Measurements from ENCODE around the gene PIH1D1. TPM values are rescaled to one million over a fixed set of nuclear protein-coding genes. Genes with fewer than 3 reads are reported as not detected.

PIH1D1 gene
- total and polyA plus RNA-seq, 2 experiments from 2014 or later, result 103 to 164 TPM

DNA sequence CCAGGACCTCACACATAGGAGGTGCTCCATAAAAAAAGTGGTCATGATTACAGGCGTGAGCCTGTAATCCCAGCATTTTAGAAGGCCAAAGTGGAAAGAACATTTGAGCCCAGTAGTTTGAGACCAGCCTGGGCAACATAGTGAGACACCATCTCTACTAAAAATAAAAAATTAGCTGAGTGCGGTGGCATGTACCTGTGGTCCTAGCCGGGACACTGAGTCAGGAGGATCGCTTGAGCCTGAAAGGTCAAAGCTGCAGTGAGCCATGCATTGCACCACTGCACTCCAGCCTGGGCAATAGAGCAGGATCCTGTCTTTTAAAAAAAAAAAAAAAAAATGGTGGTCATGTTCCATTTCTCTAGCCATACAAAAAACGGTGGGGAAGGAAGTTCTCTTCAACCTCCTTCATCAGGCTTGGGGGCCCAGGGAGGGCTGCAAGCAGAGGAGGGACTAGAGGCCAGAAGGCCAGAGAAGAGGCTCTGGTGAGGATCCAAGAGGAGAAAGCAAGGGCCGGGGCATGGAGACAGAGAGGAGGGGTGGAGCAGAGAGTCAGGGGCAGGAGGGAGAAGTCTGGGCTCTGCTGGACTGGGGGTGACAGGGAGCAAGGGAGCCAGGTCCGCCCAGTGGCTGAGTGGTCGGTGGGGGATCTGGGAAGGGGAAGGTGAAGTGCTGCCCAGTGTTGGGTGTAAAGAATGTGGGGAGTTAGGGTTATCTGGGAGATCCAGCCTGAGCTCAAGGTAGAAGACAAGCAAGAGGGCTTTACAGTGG is 54.7 kb downstream of the PIH1D1 start:
- Histone ChIP-seq H3K4me2 (no peak overlapping the region), H3K79me2 (replicated peaks; ENCODE audit: insufficient read depth) (no peaks in the 10 kb centered on the region), H3K36me3 (ENCODE audit: insufficient read depth) (no peaks in the 10 kb centered on the region), H3K4me3 (no peak overlapping the region), H2AFZ (no peak overlapping the region), H3F3A (replicated peaks; ENCODE audit: low read depth) (no peaks in the 10 kb centered on the region), H3K27ac (ENCODE audit: low read depth) (no peak overlapping the region), H3K9me2 (ENCODE audit: insufficient read depth) (0 out of 2 replicates have a peak, but pooled peaks cover under 1% of the 10 kb centered on the region), H3K27me3 (ENCODE audit: insufficient read depth) (no peaks in the 10 kb centered on the region), H4K20me1 (replicated peaks; ENCODE audit: insufficient read depth) (no peaks in the 10 kb centered on the region), H3K4me1 (ENCODE audit: insufficient read depth) (no peaks in the 10 kb centered on the region; the same call in 1 of the 2 replicates)
- H3K27ac Mint-ChIP-seq, result no peak overlapping the region
- no peaks in the 10 kb centered on the region for H3K9me3 Mint-ChIP-seq
- no peak overlapping the region for H3K4me3 Mint-ChIP-seq
- H3K36me3 Mint-ChIP-seq (ENCODE audit: low read depth), result no peaks in the 10 kb centered on the region
- DNase-seq (ENCODE audit: low spot score) (no peak), ATAC-seq (no peak)
- peaks cover 24% of the 10 kb centered on the region for H3K27me3 Mint-ChIP-seq (ENCODE audit: insufficient read depth, low read depth, poor library complexity)
- TF ChIP-seq STAT1 (IDR thresholded peaks at IDR 0.05; ENCODE audit: unreplicated experiment), result no peak
- TF ChIP-seq, protein P1, sequence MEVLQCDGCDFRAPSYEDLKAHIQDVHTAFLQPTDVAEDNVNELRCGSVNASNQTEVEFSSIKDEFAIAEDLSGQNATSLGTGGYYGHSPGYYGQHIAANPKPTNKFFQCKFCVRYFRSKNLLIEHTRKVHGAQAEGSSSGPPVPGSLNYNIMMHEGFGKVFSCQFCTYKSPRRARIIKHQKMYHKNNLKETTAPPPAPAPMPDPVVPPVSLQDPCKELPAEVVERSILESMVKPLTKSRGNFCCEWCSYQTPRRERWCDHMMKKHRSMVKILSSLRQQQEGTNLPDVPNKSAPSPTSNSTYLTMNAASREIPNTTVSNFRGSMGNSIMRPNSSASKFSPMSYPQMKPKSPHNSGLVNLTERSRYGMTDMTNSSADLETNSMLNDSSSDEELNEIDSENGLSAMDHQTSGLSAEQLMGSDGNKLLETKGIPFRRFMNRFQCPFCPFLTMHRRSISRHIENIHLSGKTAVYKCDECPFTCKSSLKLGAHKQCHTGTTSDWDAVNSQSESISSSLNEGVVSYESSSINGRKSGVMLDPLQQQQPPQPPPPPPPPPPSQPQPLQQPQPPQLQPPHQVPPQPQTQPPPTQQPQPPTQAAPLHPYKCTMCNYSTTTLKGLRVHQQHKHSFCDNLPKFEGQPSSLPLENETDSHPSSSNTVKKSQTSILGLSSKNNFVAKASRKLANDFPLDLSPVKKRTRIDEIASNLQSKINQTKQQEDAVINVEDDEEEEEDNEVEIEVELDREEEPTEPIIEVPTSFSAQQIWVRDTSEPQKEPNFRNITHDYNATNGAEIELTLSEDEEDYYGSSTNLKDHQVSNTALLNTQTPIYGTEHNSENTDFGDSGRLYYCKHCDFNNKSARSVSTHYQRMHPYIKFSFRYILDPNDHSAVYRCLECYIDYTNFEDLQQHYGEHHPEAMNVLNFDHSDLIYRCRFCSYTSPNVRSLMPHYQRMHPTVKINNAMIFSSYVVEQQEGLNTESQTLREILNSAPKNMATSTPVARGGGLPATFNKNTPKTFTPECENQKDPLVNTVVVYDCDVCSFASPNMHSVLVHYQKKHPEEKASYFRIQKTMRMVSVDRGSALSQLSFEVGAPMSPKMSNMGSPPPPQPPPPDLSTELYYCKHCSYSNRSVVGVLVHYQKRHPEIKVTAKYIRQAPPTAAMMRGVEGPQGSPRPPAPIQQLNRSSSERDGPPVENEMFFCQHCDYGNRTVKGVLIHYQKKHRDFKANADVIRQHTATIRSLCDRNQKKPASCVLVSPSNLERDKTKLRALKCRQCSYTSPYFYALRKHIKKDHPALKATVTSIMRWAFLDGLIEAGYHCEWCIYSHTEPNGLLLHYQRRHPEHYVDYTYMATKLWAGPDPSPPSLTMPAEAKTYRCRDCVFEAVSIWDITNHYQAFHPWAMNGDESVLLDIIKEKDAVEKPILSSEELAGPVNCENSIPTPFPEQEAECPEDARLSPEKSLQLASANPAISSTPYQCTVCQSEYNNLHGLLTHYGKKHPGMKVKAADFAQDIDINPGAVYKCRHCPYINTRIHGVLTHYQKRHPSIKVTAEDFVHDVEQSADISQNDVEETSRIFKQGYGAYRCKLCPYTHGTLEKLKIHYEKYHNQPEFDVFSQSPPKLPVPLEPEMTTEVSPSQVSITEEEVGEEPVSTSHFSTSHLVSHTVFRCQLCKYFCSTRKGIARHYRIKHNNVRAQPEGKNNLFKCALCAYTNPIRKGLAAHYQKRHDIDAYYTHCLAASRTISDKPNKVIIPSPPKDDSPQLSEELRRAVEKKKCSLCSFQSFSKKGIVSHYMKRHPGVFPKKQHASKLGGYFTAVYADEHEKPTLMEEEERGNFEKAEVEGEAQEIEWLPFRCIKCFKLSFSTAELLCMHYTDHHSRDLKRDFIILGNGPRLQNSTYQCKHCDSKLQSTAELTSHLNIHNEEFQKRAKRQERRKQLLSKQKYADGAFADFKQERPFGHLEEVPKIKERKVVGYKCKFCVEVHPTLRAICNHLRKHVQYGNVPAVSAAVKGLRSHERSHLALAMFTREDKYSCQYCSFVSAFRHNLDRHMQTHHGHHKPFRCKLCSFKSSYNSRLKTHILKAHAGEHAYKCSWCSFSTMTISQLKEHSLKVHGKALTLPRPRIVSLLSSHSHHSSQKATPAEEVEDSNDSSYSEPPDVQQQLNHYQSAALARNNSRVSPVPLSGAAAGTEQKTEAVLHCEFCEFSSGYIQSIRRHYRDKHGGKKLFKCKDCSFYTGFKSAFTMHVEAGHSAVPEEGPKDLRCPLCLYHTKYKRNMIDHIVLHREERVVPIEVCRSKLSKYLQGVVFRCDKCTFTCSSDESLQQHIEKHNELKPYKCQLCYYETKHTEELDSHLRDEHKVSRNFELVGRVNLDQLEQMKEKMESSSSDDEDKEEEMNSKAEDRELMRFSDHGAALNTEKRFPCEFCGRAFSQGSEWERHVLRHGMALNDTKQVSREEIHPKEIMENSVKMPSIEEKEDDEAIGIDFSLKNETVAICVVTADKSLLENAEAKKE (CRISPR knock-in tag; IDR thresholded peaks at IDR 0.05), result no peak
- no peak for TF ChIP-seq POLR2AphosphoS5 (IDR thresholded peaks at IDR 0.05; ENCODE audit: low read depth)
- TF ChIP-seq JUNB (IDR thresholded peaks at IDR 0.05; ENCODE audit: unreplicated experiment), result no peak
- TF ChIP-seq CREB1 (CRISPR knock-in tag; IDR thresholded peaks at IDR 0.05; ENCODE audit: low read depth), result no peak
- no peak for TF ChIP-seq ZNF114 (CRISPR knock-in tag; IDR thresholded peaks at IDR 0.05)
- TF ChIP-seq NANOG (IDR thresholded peaks at IDR 0.05; ENCODE audit: borderline replicate concordance), result no peak
- TF ChIP-seq, protein P2, sequence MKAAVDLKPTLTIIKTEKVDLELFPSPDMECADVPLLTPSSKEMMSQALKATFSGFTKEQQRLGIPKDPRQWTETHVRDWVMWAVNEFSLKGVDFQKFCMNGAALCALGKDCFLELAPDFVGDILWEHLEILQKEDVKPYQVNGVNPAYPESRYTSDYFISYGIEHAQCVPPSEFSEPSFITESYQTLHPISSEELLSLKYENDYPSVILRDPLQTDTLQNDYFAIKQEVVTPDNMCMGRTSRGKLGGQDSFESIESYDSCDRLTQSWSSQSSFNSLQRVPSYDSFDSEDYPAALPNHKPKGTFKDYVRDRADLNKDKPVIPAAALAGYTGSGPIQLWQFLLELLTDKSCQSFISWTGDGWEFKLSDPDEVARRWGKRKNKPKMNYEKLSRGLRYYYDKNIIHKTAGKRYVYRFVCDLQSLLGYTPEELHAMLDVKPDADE (IDR thresholded peaks at IDR 0.05), result no peak
- no peak for TF ChIP-seq ZNF331 (CRISPR knock-in tag; IDR thresholded peaks at IDR 0.05; ENCODE audit: low read depth)
- TF ChIP-seq, protein P3, sequence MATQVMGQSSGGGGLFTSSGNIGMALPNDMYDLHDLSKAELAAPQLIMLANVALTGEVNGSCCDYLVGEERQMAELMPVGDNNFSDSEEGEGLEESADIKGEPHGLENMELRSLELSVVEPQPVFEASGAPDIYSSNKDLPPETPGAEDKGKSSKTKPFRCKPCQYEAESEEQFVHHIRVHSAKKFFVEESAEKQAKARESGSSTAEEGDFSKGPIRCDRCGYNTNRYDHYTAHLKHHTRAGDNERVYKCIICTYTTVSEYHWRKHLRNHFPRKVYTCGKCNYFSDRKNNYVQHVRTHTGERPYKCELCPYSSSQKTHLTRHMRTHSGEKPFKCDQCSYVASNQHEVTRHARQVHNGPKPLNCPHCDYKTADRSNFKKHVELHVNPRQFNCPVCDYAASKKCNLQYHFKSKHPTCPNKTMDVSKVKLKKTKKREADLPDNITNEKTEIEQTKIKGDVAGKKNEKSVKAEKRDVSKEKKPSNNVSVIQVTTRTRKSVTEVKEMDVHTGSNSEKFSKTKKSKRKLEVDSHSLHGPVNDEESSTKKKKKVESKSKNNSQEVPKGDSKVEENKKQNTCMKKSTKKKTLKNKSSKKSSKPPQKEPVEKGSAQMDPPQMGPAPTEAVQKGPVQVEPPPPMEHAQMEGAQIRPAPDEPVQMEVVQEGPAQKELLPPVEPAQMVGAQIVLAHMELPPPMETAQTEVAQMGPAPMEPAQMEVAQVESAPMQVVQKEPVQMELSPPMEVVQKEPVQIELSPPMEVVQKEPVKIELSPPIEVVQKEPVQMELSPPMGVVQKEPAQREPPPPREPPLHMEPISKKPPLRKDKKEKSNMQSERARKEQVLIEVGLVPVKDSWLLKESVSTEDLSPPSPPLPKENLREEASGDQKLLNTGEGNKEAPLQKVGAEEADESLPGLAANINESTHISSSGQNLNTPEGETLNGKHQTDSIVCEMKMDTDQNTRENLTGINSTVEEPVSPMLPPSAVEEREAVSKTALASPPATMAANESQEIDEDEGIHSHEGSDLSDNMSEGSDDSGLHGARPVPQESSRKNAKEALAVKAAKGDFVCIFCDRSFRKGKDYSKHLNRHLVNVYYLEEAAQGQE (IDR thresholded peaks at IDR 0.05; ENCODE audit: unreplicated experiment), result no peak
- TF ChIP-seq EZH2phosphoT487 (IDR thresholded peaks at IDR 0.05; ENCODE audit: unreplicated experiment), result no peak
- TF ChIP-seq, protein P4, sequence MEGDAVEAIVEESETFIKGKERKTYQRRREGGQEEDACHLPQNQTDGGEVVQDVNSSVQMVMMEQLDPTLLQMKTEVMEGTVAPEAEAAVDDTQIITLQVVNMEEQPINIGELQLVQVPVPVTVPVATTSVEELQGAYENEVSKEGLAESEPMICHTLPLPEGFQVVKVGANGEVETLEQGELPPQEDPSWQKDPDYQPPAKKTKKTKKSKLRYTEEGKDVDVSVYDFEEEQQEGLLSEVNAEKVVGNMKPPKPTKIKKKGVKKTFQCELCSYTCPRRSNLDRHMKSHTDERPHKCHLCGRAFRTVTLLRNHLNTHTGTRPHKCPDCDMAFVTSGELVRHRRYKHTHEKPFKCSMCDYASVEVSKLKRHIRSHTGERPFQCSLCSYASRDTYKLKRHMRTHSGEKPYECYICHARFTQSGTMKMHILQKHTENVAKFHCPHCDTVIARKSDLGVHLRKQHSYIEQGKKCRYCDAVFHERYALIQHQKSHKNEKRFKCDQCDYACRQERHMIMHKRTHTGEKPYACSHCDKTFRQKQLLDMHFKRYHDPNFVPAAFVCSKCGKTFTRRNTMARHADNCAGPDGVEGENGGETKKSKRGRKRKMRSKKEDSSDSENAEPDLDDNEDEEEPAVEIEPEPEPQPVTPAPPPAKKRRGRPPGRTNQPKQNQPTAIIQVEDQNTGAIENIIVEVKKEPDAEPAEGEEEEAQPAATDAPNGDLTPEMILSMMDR (conservative IDR thresholded peaks at IDR 0.05; ENCODE audit: low read depth in 2 of 2), result no peak
- no peak for TF ChIP-seq EZH2 (IDR thresholded peaks at IDR 0.05; ENCODE audit: low read depth, unreplicated experiment)
- H3K4me1 Mint-ChIP-seq, result peaks cover 32% of the 10 kb centered on the region

All from GM23338 (cell line).